GM12872 (cell line): Measurements from ENCODE around the gene AFAP1L2.

Source experiments
- TF ChIP-seq, protein P1 (sequence below): IDR thresholded peaks from 3 replicates; pipeline ENCODE4 v1.5.1; 2011; ENCODE audit warnings: low read depth, mild to moderate bottlenecking, low read length, moderate library complexity; ENCODE audit not compliant: insufficient read depth

AFAP1L2 gene

DNA sequence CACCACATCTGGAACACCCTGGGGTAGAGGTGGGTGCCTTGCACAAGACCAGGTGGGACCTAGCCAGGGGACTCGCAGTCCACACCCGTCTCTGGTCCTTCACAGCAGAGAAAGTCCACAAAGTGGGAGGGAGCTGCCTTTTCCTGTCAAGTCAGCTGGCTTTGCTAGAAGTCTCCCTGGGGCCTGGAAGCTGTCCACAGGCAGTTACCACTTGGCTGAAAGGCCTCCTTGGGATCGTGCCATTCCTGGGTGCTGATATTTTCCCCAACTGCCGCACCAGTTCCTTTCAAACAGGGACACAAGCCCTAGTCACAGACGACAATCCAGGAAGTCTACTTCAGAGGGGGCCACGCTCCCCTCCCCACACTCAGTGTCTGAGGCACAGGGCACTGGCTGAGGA is 75.4 kb downstream of the AFAP1L2 start:
- TF ChIP-seq, protein P1, sequence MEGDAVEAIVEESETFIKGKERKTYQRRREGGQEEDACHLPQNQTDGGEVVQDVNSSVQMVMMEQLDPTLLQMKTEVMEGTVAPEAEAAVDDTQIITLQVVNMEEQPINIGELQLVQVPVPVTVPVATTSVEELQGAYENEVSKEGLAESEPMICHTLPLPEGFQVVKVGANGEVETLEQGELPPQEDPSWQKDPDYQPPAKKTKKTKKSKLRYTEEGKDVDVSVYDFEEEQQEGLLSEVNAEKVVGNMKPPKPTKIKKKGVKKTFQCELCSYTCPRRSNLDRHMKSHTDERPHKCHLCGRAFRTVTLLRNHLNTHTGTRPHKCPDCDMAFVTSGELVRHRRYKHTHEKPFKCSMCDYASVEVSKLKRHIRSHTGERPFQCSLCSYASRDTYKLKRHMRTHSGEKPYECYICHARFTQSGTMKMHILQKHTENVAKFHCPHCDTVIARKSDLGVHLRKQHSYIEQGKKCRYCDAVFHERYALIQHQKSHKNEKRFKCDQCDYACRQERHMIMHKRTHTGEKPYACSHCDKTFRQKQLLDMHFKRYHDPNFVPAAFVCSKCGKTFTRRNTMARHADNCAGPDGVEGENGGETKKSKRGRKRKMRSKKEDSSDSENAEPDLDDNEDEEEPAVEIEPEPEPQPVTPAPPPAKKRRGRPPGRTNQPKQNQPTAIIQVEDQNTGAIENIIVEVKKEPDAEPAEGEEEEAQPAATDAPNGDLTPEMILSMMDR, result no peak

DNA sequence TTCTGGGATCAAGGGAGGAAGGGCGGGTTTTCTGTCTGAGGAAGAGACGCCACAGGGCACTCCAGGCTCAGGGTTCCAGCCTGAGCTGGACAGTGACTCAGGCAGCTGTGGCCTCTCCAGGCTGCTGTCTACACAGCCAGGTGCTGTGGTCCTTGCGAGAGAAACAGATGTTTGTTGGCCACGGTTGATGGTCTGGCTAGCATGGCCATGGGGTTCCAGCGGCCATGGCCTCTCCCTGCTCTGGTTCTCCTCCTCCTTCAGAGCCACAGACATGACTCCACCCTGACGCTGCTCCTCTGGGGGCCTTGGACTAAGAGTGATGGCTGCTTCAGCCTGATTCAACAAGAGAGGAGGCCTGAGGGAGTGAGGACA is 75.9 kb downstream of the AFAP1L2 start:
- TF ChIP-seq, protein P1, result no peak

DNA sequence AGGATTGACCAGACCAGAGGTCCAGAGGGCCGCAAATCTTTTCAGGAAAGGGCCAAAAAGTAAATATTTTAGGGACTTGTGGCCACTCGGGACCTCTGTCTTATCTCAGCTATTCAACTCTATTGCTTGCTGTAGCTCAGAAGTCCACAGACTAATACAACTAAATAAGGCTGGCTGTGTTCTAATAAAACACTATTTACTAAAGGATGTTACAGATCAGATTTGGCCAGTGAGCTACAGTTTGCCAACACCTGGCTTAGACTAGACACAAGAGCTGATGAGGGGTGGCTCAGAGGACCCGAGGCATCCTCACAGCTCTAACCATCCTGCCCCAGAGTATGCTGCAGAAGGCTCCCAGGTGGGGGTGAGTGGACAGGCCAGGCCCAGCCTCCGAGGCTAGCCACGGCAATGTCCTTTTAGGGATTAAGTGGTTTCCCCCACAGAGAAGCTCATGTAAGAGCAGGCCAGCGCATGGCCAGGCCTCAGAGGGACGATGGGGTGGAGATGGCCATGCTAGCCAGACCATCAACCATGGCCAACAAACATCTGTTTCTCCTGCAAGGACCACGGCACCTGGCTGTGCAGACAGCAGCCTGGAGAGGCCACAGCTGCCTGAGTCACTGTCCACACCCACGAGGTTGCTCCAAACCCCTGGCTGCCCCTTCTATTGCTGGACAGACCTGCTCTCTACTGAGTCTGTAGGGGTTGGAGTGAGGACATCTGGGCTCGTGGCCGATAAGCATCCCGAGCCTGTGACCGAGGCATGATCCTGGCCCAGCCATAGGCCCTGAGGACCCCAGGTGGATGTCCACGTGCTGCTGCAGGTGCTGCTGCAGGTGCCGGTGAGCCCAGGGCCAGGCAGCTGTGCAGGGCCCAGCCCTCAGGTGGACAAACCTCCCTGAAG is 76.5 kb downstream of the AFAP1L2 start:
- TF ChIP-seq, protein P1, result no peak

DNA sequence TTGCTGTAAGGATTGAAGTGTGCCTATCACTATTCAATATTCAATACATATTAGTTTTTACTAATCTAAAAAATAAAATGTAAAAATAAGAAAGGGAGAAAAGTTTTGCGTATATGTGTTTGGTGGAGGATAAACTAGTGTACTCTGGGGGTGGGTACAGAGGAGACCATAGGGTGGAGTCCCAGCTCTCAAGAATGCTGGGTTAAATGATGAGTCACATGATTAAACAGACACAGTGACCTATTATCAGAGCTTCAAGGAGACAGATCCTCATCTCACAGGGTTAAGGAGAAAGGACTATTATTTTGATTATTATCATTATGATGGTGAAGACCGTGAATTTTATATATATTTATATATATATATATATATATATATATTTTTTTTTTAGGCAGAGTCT is 77.5 kb downstream of the AFAP1L2 start:
- TF ChIP-seq, protein P1, result no peak

DNA sequence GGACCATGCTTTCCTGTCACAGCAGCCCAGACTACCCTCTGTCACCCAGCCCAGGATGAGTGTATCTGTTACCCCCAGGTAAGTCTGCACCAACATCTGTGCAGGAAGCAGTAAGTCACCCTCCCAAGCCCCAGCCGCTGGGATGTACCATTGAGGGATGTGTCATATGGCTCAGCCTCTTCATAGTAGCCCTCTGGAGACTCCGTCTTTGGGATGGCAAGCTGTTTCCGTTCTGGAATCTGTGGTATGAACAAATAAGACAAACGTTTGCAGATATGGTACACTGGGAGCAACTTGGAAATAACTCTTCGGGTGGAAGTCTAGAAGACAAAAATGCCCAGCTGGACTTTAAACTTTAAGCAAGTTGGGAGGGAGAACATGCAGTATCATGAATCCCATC is 81.3 kb downstream of the AFAP1L2 start:
- TF ChIP-seq, protein P1, result no peak

DNA sequence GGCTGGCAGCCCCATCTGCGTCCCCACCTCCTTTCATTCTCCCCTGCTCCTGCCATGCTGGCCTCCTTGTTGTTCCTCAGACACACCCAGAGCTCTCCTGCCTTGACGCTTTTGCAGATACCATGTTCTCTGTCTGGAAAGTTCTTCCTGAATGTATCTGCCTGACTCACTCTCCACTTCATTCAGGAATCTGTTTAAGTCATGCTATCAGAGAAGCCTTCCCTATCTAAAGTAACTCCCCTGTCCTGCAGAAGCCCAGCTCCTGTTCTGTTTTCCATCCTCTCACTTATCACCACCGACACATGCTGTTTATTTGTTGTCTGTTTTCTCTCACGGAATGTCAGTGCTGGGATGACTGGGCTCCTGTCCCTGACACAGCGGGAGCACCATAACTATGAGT is 82.0 kb downstream of the AFAP1L2 start:
- TF ChIP-seq, protein P1, result no peak

DNA sequence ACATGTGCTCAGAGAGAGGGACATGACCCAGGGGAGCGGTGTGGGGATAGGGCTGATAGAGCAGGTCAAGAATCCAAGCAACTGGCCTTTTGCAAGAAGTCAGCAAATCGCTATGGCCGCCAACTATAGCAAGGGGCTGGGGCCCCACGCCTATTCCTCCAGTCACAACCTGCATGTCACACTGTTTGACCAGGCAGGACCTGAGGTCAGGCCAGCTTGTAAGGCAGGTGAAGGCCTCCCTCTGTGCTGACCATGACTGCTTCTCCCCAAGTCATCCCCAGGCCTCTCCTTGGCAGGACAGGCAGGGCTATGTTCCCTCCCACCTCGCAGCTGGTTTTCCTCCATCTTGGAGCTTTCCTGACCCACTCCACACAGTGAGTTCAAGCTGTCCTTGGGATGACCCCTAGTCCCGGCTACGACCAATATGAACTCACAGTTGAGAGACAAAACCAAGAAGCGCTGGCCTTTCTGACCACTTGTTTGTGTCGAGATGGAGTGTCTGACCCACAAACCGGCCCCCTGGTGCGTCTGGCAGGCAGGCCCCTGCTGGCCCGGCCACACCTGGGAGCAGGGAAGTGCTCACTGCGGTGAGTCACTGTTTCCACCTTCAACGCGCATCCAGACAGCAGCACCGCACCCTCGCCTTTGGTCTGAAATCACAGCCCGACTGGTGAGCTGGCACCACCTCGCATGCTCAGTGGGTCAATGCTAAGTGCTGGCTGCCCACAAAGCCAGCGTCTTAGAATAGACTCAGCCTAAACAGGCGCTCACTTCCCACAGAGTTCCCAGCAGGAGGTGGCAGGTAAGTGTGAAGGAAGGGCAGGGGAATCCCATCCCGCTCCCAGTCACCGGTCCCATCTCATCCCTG is 83.8 kb downstream of the AFAP1L2 start:
- TF ChIP-seq, protein P1, result no peak
